HG02884 (cell line): Measurements from ENCODE around the gene CLSTN1.
A peak's percentile ranks its signal among the peaks of the same experiment; 100 is the strongest.

Experiments used
- ATAC-seq: cut with Tn5 transposase; IDR thresholded peaks from one replicate; pipeline ENCODE4 v1.9.1; 2021; ENCODE audit warnings: mild to moderate bottlenecking, moderate library complexity; ENCODE audit not compliant: unreplicated experiment

The CLSTN1 gene

GRCh38 chr1:9823943-9824701 is at the start of gene CLSTN1:
Gene CLSTN1, minus strand, starts transcription at chr1:9823965. Its CDS starts 232 bp downstream, at chr1:9823733.
- ATAC-seq, result peak; percentile 58

- no peak for ATAC-seq
Observed at GRCh38 chr1:9873385-9873784, 49.6 kb upstream of the CLSTN1 start.

- ATAC-seq, result no peak
Observed at GRCh38 chr1:9872430-9873165, 48.8 kb upstream of the CLSTN1 start.

- no peak for ATAC-seq
Observed at GRCh38 chr1:9871707-9872425, 48.1 kb upstream of the CLSTN1 start.

GRCh38 chr1:9871021-9871420 is 47.3 kb upstream of the CLSTN1 start:
- ATAC-seq, result no peak

GRCh38 chr1:9870572-9870971 is 46.8 kb upstream of the CLSTN1 start:
- ATAC-seq, result no peak

GRCh38 chr1:9869831-9870251 is 46.1 kb upstream of the CLSTN1 start:
- no peak for ATAC-seq

- no peak for ATAC-seq
Observed at GRCh38 chr1:9868244-9868590, 44.5 kb upstream of the CLSTN1 start.

- ATAC-seq, result no peak
Observed at GRCh38 chr1:9867408-9868243, 43.9 kb upstream of the CLSTN1 start.

GRCh38 chr1:9866836-9867235 is 43.1 kb upstream of the CLSTN1 start:
- ATAC-seq, result no peak

- no peak for ATAC-seq
Observed at GRCh38 chr1:9865724-9866123, 42.0 kb upstream of the CLSTN1 start.

GRCh38 chr1:9863371-9863770 is 39.6 kb upstream of the CLSTN1 start:
- ATAC-seq, result no peak

- no peak for ATAC-seq
Observed at GRCh38 chr1:9861360-9861759, 37.6 kb upstream of the CLSTN1 start.

- ATAC-seq, result no peak
Observed at GRCh38 chr1:9860887-9861286, 37.1 kb upstream of the CLSTN1 start.

GRCh38 chr1:9859281-9860014 is 35.7 kb upstream of the CLSTN1 start:
- no peak for ATAC-seq

- no peak for ATAC-seq
Observed at GRCh38 chr1:9858293-9859035, 34.7 kb upstream of the CLSTN1 start.

- ATAC-seq, result no peak
Observed at GRCh38 chr1:9855186-9855585, 31.4 kb upstream of the CLSTN1 start.

GRCh38 chr1:9853249-9853595 is 29.5 kb upstream of the CLSTN1 start:
- no peak for ATAC-seq

- no peak for ATAC-seq
Observed at GRCh38 chr1:9852410-9853248, 28.9 kb upstream of the CLSTN1 start.
